HG02759 (cell line): Measurements from ENCODE around the gene SH3RF3.
"Not testable (repeated sequence)": the region's sequence is repeated elsewhere in the genome, so short reads cannot be mapped to it uniquely, and the experiment has no call there.

ENCODE experiments used
- ATAC-seq: cut with Tn5 transposase; IDR thresholded peaks from one replicate; pipeline ENCODE4 v1.9.1; 2021; ENCODE audit warnings: mild to moderate bottlenecking, moderate library complexity; ENCODE audit not compliant: unreplicated experiment

Gene SH3RF3

GRCh38 chr2:109154226-109154625, 25.2 kb downstream of the SH3RF3 start:
- no peak for ATAC-seq

DNA sequence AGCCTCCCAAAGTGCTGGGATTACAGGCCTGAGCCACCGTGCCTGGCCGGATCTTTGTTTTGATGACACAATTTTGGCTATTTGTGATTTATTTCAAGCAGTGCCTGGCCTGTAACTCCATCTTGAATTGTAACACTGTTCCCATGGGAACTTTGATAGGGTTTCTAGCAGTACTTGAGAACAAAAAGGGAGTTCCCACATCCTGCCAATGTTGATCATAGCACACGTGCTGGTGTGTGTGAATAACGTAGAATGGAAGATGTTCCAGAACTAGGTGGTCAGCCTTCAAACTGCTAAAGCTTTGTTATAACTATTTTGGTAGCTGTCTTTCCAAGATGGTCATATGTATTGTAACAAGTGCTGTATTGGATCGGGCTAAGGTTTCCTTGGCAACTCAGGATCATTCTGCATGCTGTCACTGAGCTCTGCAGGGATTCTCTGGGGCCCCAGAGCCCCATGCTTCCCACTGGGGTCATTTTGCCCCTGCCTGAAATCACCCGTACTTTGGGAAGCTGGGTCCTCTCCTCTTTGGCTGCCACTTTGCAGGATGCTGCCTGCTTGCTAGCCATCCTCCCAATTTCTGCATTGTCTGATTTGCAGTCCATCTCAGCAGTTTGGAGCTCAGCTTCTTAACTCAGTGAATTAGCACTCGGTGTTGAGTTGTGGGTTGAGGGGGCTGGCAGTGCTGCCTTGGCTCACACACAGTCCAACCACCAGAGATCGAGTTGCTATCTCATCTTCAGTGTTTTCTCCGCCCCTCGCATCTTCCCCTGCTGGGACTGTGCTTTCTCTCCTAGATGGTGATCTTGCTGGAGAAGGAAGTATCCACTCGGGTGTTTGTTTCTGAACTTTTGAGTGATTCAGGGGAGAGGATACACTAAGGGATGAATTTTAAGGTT, 26.8 kb downstream of the SH3RF3 start:
- no peak for ATAC-seq

GRCh38 chr2:109157563-109158105, 28.6 kb downstream of the SH3RF3 start:
- no peak for ATAC-seq

- ATAC-seq: no peak
These were observed 29.2 kb downstream of the SH3RF3 start for GRCh38 chr2:109158237-109158636.

- ATAC-seq: no peak
These were observed 30.1 kb downstream of the SH3RF3 start for GRCh38 chr2:109159096-109159495.

DNA sequence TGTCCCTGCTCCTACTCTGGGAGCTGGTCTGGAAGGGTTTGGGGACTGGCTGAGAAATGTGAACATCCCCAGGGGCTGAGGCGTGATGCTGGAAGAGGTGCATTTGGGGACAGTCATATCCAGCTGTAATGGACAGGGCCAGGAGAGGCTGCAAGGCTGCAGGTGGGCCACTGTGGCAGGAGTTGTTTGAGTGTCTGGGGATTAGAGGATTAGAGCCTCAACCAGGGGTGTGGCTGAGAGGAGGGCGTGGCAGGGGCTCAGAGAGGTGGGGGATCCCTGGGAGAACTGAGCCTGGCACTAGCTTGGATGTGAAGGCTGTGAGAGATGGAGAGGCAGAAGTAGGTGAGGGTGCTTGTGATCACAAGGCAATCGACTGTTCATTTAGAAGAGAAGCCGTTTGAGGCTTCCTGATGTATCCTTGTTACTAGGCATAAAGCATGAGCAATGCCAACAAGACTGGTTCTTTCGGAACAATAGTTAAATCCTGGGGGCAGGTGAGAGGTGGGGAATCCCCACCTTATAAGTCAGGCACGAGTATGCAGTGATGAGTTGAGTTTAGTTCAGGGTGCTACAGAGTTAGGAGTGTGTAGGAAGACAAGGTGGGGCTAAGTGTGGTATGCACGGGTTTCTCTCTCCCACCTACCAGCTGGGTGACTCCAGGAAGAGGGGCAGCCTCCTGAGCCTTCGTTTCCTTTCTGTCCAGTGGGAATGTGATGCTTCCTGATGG, 31.9 kb downstream of the SH3RF3 start:
- no peak for ATAC-seq

GRCh38 chr2:109162367-109162766, 33.4 kb downstream of the SH3RF3 start:
- not testable (repeated sequence) for ATAC-seq

DNA sequence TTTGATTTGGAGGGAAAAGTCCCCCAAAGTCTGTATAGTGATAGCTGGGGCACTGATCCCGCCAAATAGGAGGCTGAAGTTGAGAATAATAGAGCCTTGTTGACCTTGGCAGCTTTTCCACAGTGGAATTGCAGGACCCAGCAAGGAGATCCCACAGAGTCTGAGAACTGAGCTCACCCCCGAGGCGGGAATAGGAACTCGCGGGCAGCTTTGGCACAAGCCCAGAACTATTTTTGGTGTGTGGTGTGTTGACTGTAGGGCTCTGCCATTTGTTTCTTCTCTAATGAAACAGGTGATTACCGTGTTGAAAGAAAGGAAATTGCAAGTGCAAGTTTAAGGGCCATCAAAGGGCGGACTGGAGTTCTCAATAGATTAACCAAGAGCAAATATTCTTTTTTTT, 34.0 kb downstream of the SH3RF3 start:
- no peak for ATAC-seq

DNA sequence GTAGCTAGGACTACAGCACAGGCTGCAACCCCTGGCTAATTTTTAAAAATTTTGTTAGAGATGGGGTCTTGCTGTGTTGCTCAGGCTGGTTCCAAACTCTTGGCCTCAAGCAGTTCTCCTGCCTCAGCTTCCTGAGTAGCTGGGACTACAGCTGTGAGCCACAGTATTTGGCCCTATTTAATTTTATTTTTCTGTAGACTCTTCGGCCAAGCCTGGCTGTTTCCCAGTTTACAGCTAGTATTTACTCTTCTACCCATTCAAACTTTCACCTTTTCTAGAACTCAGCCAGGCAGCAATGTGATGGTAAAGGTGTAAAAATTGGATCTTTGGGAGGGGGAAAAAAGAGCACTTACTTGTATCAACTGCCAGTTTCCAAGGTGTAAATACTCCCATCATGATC, 35.3 kb downstream of the SH3RF3 start:
- no peak for ATAC-seq

DNA sequence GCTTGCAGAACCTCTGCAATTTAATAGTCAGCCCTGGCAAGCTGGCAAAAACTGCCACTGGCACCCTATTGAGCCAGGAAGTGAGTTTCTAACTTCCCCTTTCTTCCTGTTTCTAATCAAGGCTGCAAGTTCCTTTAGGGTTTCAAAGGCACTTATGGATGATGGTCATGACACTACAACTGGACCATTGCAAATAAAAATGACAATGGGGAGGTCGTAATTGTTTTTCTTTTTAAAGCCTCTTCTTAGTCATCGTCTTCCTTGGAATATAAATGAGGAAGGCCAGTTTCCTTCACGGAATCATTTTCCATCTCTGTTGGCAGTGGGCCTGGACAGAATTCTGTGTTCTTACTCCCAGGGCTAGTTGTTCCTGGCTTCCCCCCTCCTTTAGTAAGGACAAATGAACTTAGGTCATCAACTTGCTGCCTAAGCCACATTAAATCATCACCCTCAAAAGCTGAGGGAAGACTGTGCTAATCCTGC, 35.8 kb downstream of the SH3RF3 start:
- ATAC-seq: no peak

GRCh38 chr2:109166811-109167210, 37.8 kb downstream of the SH3RF3 start:
- ATAC-seq: no peak

DNA sequence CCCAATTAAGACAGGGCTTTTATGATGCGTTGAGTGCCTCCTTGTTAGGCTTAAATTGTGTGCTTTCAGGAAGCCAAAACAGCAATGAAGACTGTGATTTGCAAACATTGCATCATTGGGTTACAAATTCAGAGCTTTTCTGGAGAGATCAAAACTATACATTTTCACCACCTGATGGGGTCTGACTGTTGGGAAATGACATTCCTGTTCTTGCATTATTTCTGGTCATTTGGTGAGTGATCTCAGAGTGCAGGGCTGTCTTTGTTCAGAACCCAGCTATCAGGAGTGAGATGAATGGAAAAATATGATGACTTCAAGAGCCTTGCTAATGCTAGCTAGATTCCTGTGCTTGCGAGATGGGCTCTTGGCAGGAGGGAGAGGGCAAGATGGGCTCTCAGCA, 39.1 kb downstream of the SH3RF3 start:
- ATAC-seq: no peak

GRCh38 chr2:109168716-109169115, 39.7 kb downstream of the SH3RF3 start:
- no peak for ATAC-seq

DNA sequence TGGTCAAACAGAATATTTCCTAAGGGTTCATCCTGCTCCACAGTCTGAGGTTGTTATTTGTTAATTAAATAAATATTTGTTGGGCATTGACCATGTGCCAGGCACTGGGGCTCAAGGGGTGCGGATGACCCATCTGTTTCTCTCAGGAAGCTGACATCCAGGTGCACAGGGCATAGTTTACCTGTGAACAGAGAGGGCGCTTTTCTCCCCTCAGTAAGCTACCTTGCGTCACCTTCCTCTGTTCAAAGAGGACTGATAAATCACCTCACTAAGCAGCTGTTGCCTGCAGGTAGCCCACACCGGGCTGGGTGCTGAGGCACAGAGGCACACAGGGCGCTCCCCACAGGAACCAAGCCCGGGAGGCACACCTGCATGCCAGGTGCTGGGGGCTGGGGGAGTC, 41.6 kb downstream of the SH3RF3 start:
- ATAC-seq: no peak

- ATAC-seq: no peak
These were observed 42.7 kb downstream of the SH3RF3 start for GRCh38 chr2:109171444-109172334.

DNA sequence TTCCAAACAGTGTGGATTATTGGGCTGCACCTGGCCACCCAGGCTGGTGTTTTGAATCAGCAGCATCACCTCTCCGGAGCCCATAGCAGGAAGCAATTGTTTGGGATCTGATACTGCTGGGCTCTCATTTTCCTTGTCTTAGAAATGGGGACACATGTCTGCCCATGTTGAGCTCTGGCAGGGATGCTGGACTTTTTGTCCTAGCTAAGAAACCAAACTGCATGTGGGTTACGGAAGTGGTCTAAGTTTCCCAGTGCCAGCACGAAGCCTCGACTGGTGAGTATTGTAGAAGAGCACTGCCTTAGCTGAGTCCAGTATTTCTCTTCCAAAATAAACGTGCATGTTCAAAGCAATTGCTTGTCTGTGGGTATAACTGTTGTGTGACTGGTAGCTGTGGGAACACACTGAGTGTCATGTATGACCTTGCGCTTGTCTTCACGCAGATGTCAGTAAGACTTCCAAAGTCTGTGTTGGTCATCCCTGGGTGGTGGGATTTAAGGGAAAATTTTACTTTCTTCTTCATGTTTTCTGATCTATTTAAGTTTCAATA, 43.6 kb downstream of the SH3RF3 start:
- ATAC-seq: no peak

DNA sequence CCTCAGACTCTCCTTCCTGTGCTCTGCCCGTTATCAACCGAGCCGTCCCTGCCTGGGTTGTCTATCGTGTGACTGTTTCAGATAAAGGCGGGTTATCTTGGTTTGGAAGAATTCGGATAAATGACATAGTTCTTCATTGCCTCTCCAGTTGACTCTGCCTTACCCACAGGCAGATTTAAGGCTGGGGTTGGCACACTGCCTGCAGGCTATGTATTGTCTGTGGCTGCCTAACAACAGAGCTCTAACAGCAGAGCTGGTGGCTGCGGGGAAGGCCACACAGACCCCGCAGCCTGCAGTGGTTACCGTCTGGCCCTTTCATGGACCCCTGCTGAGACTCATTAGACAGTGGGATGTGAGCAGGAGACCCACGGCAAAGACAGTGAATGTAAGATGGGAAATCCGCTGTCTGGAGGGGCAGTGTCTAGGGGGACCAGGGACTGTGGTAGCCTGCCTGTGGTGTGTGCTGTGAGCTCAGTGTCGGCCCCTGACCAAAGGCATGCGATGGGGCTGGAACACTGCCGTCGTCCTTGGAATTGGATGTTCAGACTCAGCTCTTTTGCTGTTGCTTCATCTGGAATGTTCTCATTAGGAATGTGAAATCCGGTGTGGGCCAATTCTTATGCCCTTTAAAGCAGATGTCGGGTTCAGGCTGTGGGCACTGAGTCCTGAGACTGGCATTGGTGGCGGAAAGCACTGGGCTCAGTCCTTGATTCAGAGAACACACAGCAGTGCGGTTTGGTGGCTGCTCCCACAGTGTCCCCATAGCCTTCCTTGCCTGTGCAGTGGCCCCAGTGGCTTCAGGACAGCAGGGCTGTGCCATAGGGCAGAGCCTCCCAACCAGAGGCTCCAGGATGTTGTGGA, 44.5 kb downstream of the SH3RF3 start:
- no peak for ATAC-seq

DNA sequence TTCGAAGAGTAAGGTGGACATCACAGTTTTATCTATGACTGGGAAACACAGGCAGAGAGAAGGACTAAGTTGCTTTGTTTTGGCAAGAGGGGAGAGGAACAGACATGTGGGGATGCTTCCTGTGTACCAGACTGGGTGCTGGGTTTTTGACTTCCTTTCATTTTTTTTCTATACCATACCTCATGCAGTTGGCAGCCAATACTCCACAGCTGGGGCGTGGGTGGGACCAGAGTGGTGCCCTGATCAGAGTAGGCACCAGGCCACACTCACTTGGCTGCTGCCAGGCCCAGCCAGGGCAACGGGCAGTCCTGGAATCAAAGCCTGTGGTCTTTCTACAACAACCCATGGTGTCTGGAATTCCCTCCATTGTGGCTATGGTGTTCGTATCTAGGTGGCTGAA, 45.2 kb downstream of the SH3RF3 start:
- no peak for ATAC-seq

- no peak for ATAC-seq
These were observed 45.8 kb downstream of the SH3RF3 start for GRCh38 chr2:109174626-109175349.
